A673 (cell line): Measurements from ENCODE around the gene TRUB2. TPM values are rescaled to one million over a fixed set of nuclear protein-coding genes. Genes with fewer than 3 reads are reported as not detected.

Experiments used
- BruUV-seq: library from RNA; stranded (reverse); fragments of 400-500 nt; replicated peaks from 2 replicates; lab custom pipeline; 2021; lab: Mats Ljungman, UMichigan
- CTCF ChIA-PET: fragments of 300-600 bp; sonication (Branson Sonifier 250); formaldehyde crosslinking; loops from one replicate; lab custom pipeline; 2022; ENCODE audit warnings: antibody characterized with exemption; lab: Charles Lee
- POLR2A ChIA-PET: fragments of 300-600 bp; sonication (Branson Sonifier 250); formaldehyde crosslinking; loops from one replicate; lab custom pipeline; 2022; ENCODE audit warnings: antibody characterized with exemption; ENCODE audit not compliant: low non-redundant PET; lab: Charles Lee
- DNase-seq: peaks from one replicate; pipeline ENCODE4 v3.0.0-alpha.2; 2015; ENCODE audit warnings: low spot score
- H3K27ac ChIP-seq: fragments of 200-600 bp; sonication (generic); 2 replicates; pipeline ENCODE4 v1.5.1; 2016; ENCODE audit warnings: mixed run types, low read depth, mild to moderate bottlenecking, mixed read lengths, antibody characterized with exemption, low read length; ENCODE audit not compliant: poor library complexity, severe bottlenecking
- H3K27me3 ChIP-seq: fragments of 200-600 bp; sonication (generic); replicated peaks from 2 replicates; pipeline ENCODE4 v1.6.1; 2017; ENCODE audit warnings: mixed run types, low read depth, mild to moderate bottlenecking, mixed read lengths, antibody characterized with exemption, low read length; ENCODE audit not compliant: insufficient read depth, poor library complexity
- H3K36me3 ChIP-seq: fragments of 200-600 bp; sonication (generic); 2 replicates; pipeline ENCODE4 v1.6.1; 2016; ENCODE audit warnings: mixed run types, mild to moderate bottlenecking, mixed read lengths, antibody characterized with exemption, low read length; ENCODE audit not compliant: insufficient read depth, poor library complexity, severe bottlenecking
- H3K4me1 ChIP-seq: fragments of 200-600 bp; sonication (generic); 2 replicates; pipeline ENCODE4 v1.6.1; 2017; ENCODE audit warnings: mixed run types, mild to moderate bottlenecking, mixed read lengths, antibody characterized with exemption, low read length; ENCODE audit not compliant: insufficient read depth, poor library complexity, severe bottlenecking
- H3K4me3 ChIP-seq: fragments of 200-600 bp; sonication (generic); 2 replicates; pipeline ENCODE4 v1.5.1; 2016; ENCODE audit warnings: low read depth, mixed run types, mild to moderate bottlenecking, mixed read lengths, low read length; ENCODE audit not compliant: poor library complexity, severe bottlenecking
- H3K9me3 ChIP-seq: fragments of 200-600 bp; sonication (generic); 2 replicates; pipeline ENCODE4 v1.6.1; 2016; ENCODE audit warnings: mixed run types, low read depth, mild to moderate bottlenecking, mixed read lengths, antibody characterized with exemption, low read length; ENCODE audit not compliant: poor library complexity, severe bottlenecking
- CTCF ChIP-seq: fragments of 300-800, 200-600 bp; sonication (generic); conservative IDR thresholded peaks from 2 replicates; pipeline ENCODE4 v1.5.1; 2017; ENCODE audit warnings: low read depth, mild to moderate bottlenecking, antibody characterized with exemption, low read length, moderate library complexity, mixed read lengths
- EZH2 ChIP-seq: fragments of 200-600 bp; sonication (generic); IDR thresholded peaks from 2 replicates; pipeline ENCODE4 v1.6.1; 2017; ENCODE audit warnings: borderline replicate concordance, low read depth, mild to moderate bottlenecking, mixed read lengths, antibody characterized with exemption, low read length; ENCODE audit not compliant: poor library complexity, severe bottlenecking
- intact Hi-C: fragments of 100-400 bp; cut with micrococcal nuclease; formaldehyde crosslinking; loops from one replicate; pipeline ENCODE4 v1.10.0; 2022; ENCODE audit not compliant: unreplicated experiment
- total RNA-seq: library from RNA; stranded (reverse); gene quantifications from 2 replicates; pipeline ENCODE4 v1.2.3, GENCODE V29; 2021

The TRUB2 gene
- total RNA-seq, 1 experiment from 2014 or later: 57.4 TPM

DNA sequence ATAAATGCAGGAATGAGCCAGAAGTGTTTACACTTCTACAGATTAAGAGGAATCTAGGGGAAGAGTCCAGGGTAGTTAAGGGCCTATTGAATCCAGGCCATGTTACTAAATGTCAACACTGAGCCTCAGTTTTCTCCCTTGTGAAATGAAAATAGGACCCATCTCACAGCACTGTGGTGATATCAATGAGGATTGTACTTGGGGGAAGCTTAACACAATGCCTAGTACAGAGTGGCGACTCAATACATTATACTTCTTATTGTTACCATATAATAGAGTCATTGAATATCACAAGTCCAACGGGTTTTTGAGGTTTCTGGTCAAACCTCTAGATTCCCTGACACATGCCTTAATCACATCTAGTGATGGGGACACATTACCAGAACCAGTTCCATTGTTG, 4.6 kb downstream of the TRUB2 start:
- DNase-seq: no peak
- Histone ChIP-seq H3K4me1 (peaks cover 6% of the 10 kb centered on the region), H3K27ac (no peak overlapping the region), H3K36me3 (peaks cover 25% of the 10 kb centered on the region), H3K4me3 (no peak overlapping the region), H3K27me3 (no peaks in the 10 kb centered on the region), H3K9me3 (no peaks in the 10 kb centered on the region)
- CTCF ChIA-PET: no interaction called here
- no TSS peak for BruUV-seq
- intact Hi-C loops: no loop called here
- no peak for TF ChIP-seq EZH2
- TF ChIP-seq CTCF: no peak
- POLR2A ChIA-PET: no interaction called here

- no peak for TF ChIP-seq CTCF
- TF ChIP-seq EZH2: no peak
- intact Hi-C loops: no loop called here
- Histone ChIP-seq H3K9me3 (no peaks in the 10 kb centered on the region), H3K27ac (no peak overlapping the region), H3K4me3 (no peak overlapping the region), H3K27me3 (no peaks in the 10 kb centered on the region), H3K4me1 (peaks cover 4% of the 10 kb centered on the region), H3K36me3 (peaks cover 31% of the 10 kb centered on the region)
- CTCF ChIA-PET: no interaction called here
- POLR2A ChIA-PET: no interaction called here
- no peak for DNase-seq
- no TSS peak for BruUV-seq
Measured at GRCh38 chr9:128316421-128316820, 5.8 kb downstream of the TRUB2 start.

- no peaks in the 10 kb centered on the region for H3K9me3 ChIP-seq
- intact Hi-C loops: no loop called here
- no peak overlapping the region for H3K27ac ChIP-seq
- DNase-seq: no peak
- H3K4me1 ChIP-seq: no peaks in the 10 kb centered on the region
- peaks cover 45% of the 10 kb centered on the region for H3K36me3 ChIP-seq
- no peaks in the 10 kb centered on the region for H3K27me3 ChIP-seq
- TF ChIP-seq CTCF (no peak), EZH2 (no peak)
- ChIA-PET CTCF (no interaction called here), POLR2A (interaction anchor here (0.6 kb wide), 1 partner anchor 311 kb away, joined by 3 read pairs; no protein-coding TSS in a partner anchor)
- H3K4me3 ChIP-seq: no peak overlapping the region
- BruUV-seq: no TSS peak
Measured at GRCh38 chr9:128314697-128315096, 7.5 kb downstream of the TRUB2 start.
